K562 (cell line): ENCODE results near the gene MS4A5. TPM values are rescaled to one million over a fixed set of nuclear protein-coding genes. Genes with fewer than 3 reads are reported as not detected.

Experiments used
- ATAC-seq: fragments of 200-7000 bp; cut with Tn5 transposase; 3 replicates; pipeline ENCODE4 v1.9.1; 2020; ENCODE audit warnings: moderate library complexity
- BruUV-seq: library from RNA; stranded (reverse); fragments of 400-500 nt; replicated peaks from 2 replicates; lab custom pipeline; 2021; lab: Mats Ljungman, UMichigan
- CTCF ChIA-PET: fragments of 300-600 bp; formaldehyde crosslinking; extraction: SDS; loops from one replicate; lab custom pipeline; 2021; ENCODE audit warnings: low intra/inter-chr PET ratio; lab: Yijun Ruan, JAX
- POLR2A ChIA-PET: fragments of 300-600, 350-650 bp; sonication (Branson Sonifier 250); formaldehyde crosslinking; extraction: SDS; loops from one replicate; lab custom pipeline; 2021; ENCODE audit warnings: antibody characterized with exemption, inconsistent platforms; lab: Yijun Ruan, JAX
- DNase-seq, 4 experiments: peaks; one replicate each; pipeline versions ENCODE4 v3.0.0 to v3.0.0-alpha.2; 2011 to 2018; ENCODE audit warnings: low spot score in 3 of 4, mixed read lengths in 3 of 4; ENCODE audit errors: extremely low read depth in 1 of 4
- FAIRE-seq: peaks from 2 replicates; lab custom pipeline; 2011; peaks lifted over from hg19 to GRCh38; lab: Jason Lieb, UNC
- H2AFZ ChIP-seq: 2 replicates; pipeline ENCODE4 v1.6.0; 2011; ENCODE audit warnings: low read depth, low read length, control low read depth, inconsistent platforms
- H3K27ac ChIP-seq: fragments of 200-600 bp; 3 replicates; pipeline ENCODE4 v1.8.0; 2011; ENCODE audit warnings: low read depth, mild to moderate bottlenecking, control low read depth, inconsistent platforms, low read length, moderate library complexity, mixed read lengths; ENCODE audit errors: extremely low read depth
- H3K27me3 ChIP-seq, 2 experiments: fragments of 300-600 bp in 1 of 2; 2 replicates in 1 of 2; 3 replicates in 1 of 2; pipeline versions ENCODE4 v1.6.0 to v1.8.0; 2011; ENCODE audit warnings: inconsistent platforms in 2 of 2, low read length in 2 of 2, mild to moderate bottlenecking in 1 of 2, mixed read lengths in 1 of 2, moderate library complexity in 1 of 2; ENCODE audit not compliant: control insufficient read depth in 2 of 2, insufficient read depth in 2 of 2
- H3K36me3 ChIP-seq: fragments of 300-600 bp; 3 replicates; pipeline ENCODE4 v1.8.0; 2011; ENCODE audit warnings: mild to moderate bottlenecking, low read length, inconsistent platforms; ENCODE audit not compliant: control insufficient read depth, insufficient read depth
- H3K4me1 ChIP-seq, 2 experiments: fragments of 200-600 bp in 1 of 2; replicated peaks in 1 of 2; 2 replicates in 1 of 2; 3 replicates in 1 of 2; pipeline versions ENCODE4 v1.5.1 to v1.8.0; 2011; ENCODE audit warnings: inconsistent platforms in 2 of 2, low read length in 2 of 2, mild to moderate bottlenecking in 1 of 2, mixed read lengths in 1 of 2, moderate library complexity in 1 of 2; ENCODE audit not compliant: control insufficient read depth in 2 of 2, insufficient read depth in 2 of 2
- H3K4me2 ChIP-seq: 2 replicates; pipeline ENCODE4 v1.6.1; 2011; ENCODE audit warnings: low read length, control low read depth, inconsistent platforms, mixed read lengths; ENCODE audit not compliant: insufficient read depth
- H3K4me3 ChIP-seq: fragments of 200-600 bp; sonication (generic), shearing (Covaris generic); 2 replicates; pipeline ENCODE4 v1.5.1; 2016; ENCODE audit warnings: control low read depth, inconsistent platforms
- H3K79me2 ChIP-seq: fragments of 200-600 bp; 3 replicates; pipeline ENCODE4 v1.8.0; 2011; ENCODE audit warnings: low read length, inconsistent platforms; ENCODE audit not compliant: control insufficient read depth, insufficient read depth
- H3K9ac ChIP-seq, 2 experiments: 2 replicates each; pipeline versions ENCODE4 v1.6.0 to v1.6.1; 2011; ENCODE audit warnings: low read depth in 2 of 2, low read length in 2 of 2, control low read depth in 1 of 2, inconsistent platforms in 1 of 2, mild to moderate bottlenecking in 1 of 2, mixed read lengths in 1 of 2; ENCODE audit not compliant: insufficient read depth in 1 of 2
- H3K9me1 ChIP-seq: one replicate; pipeline ENCODE4 v1.6.0; 2011; ENCODE audit warnings: inconsistent platforms, mild to moderate bottlenecking, low read length, moderate library complexity; ENCODE audit not compliant: control insufficient read depth, insufficient read depth
- H3K9me3 ChIP-seq: replicated peaks from 2 replicates; pipeline ENCODE4 v1.5.1; 2011; ENCODE audit warnings: low read depth, low read length, inconsistent platforms; ENCODE audit not compliant: control insufficient read depth, insufficient read depth
- H4K20me1 ChIP-seq: replicated peaks from 2 replicates; pipeline ENCODE4 v1.6.1; 2011; ENCODE audit warnings: low read length, inconsistent platforms, mixed read lengths; ENCODE audit not compliant: control insufficient read depth, insufficient read depth
- BHLHE40 ChIP-seq: IDR thresholded peaks from 2 replicates; pipeline ENCODE4 v1.6.1; 2011; ENCODE audit warnings: low read length, improper control_type of control experiment
- KAT7 ChIP-seq: sonication (generic); formaldehyde crosslinking; IDR thresholded peaks from 2 replicates; pipeline ENCODE4 v1.8.0; 2022; ENCODE audit warnings: missing genetic modification reagents, mild to moderate bottlenecking, borderline replicate concordance
- KDM4B ChIP-seq, 2 experiments: fragments of 450-650 bp in 1 of 2; sonication (generic) in 1 of 2; IDR thresholded peaks; 2 replicates each; pipeline ENCODE4 v1.6.1; 2016 to 2017; ENCODE audit warnings: borderline replicate concordance in 2 of 2, antibody characterized with exemption in 1 of 2, low read depth in 1 of 2, mild to moderate bottlenecking in 1 of 2
- NCOR1 ChIP-seq: fragments of 450-650 bp; IDR thresholded peaks from 2 replicates; pipeline ENCODE4 v1.6.1; 2016; ENCODE audit warnings: mild to moderate bottlenecking, moderate library complexity
- NFIX ChIP-seq: fragments of 250-450 bp; sonication (Bioruptor Pico); IDR thresholded peaks from 2 replicates; pipeline ENCODE4 v1.4.0; 2020; ENCODE audit warnings: low read depth, mild to moderate bottlenecking, moderate library complexity
- PCBP2 ChIP-seq: fragments of 200-400 bp; formaldehyde crosslinking; IDR thresholded peaks from 2 replicates; pipeline ENCODE4 v1.6.1; 2018; ENCODE audit warnings: low read length, low read depth, mild to moderate bottlenecking, moderate library complexity; ENCODE audit not compliant: poor library complexity, severe bottlenecking
- SIX5 ChIP-seq, 2 experiments: IDR thresholded peaks; 2 replicates each; pipeline ENCODE4 v1.6.1; 2011; ENCODE audit warnings: low read length in 2 of 2, borderline replicate concordance in 1 of 2, low read depth in 1 of 2, mild to moderate bottlenecking in 1 of 2, moderate library complexity in 1 of 2; ENCODE audit not compliant: insufficient read depth in 1 of 2
- TCF7 ChIP-seq: sonication (generic); IDR thresholded peaks from 2 replicates; pipeline ENCODE4 v1.6.1; 2016; ENCODE audit warnings: antibody characterized with exemption, borderline replicate concordance
- ZNF134 ChIP-seq: fragments of 250-450 bp; sonication (Bioruptor Pico); conservative IDR thresholded peaks from 2 replicates; pipeline ENCODE4 v1.4.0; 2020
- ZSCAN32 ChIP-seq: fragments of 450-650 bp; formaldehyde crosslinking; IDR thresholded peaks from 2 replicates; pipeline ENCODE4 v1.4.0; 2020; ENCODE audit warnings: mild to moderate bottlenecking, moderate library complexity
- WGBS: fragments of 100-300 bp; shearing (Covaris generic); methylation state at CpG from one replicate; pipeline ENCODE4 v1.1.6; 2016; ENCODE audit warnings: low coverage, mixed read lengths; ENCODE audit not compliant: insufficient coverage; ENCODE audit errors: missing lambda C conversion rate; 5-methylcytosine and 5-hydroxymethylcytosine counted together
- in situ Hi-C: fragments of 300-500 bp; cut with MboI; formaldehyde crosslinking; loops from 4 replicates; pipeline ENCODE4 v1.15.0; 2018; ENCODE audit warnings: inconsistent platforms, mixed read lengths
- intact Hi-C: fragments of 100-400 bp; cut with micrococcal nuclease; formaldehyde crosslinking; loops from 2 replicates; pipeline ENCODE4 v1.14.2; 2022
- polyA plus RNA-seq, 8 experiments: library from polyadenylated mRNA; depleted of rRNA in 4 of 8; stranded (reverse) in 5 of 8; unstranded in 3 of 8; fragments of >200 nt; fragmentation: Nextera tagmentation in 2 of 8; fragmentation: Illumina TruSeq in 1 of 8; extraction: Ambion mirVana in 2 of 8; extraction: Trizol in 1 of 8; gene quantifications; 2 replicates each; pipeline versions ENCODE4 v1.2.1 to v1.2.3, GENCODE V29; 2011 to 2014; ENCODE audit warnings: inconsistent platforms in 1 of 8, missing spikeins in 1 of 8
- total RNA-seq, 7 experiments: library from RNA; depleted of rRNA in 6 of 7; stranded (reverse); fragments of >200 nt in 6 of 7; fragmentation: Illumina TruSeq in 2 of 7; extraction: Trizol in 2 of 7; gene quantifications; 2 replicates each; pipeline versions ENCODE4 v1.2.1 to v1.2.3, GENCODE V29; 2011 to 2021; ENCODE audit warnings: low replicate concordance in 1 of 7
- TF ChIP-seq, protein P1 (sequence below): fragments of 250-450 bp; sonication (Bioruptor Pico); IDR thresholded peaks from 2 replicates; pipeline ENCODE4 v1.5.1; 2021; ENCODE audit warnings: mild to moderate bottlenecking
- TF ChIP-seq, protein P2 (sequence below): fragments of 200-800 bp; sonication (Bioruptor generic); IDR thresholded peaks from 2 replicates; pipeline ENCODE4 v1.6.1; 2017; ENCODE audit warnings: missing genetic modification characterization, missing compliant biosample characterization

The MS4A5 gene
- total and polyA plus RNA-seq, 9 of the 15 experiments (the other 6 are each of a cell fraction or from before 2014, with no cell fraction given): not detected

DNA sequence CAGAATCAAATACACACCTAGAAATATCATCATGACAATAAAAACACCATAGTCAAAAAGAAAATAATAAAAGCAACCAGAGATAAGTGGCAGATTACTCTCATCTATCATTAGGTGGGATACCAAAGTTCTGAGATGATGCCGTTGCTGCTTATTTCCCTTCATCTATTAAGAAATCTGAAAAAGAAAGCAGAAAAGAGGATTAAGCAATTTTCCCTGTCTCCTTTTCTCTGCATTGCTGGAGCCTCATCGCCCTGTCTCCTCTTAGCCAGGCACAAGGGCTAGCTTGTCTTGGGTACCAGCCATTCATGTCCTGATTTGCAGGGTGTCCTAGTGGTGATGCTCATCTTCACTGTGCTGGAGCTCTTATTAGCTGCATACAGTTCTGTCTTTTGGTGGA lies 37.0 kb upstream of the MS4A5 start (continued):
- TF ChIP-seq SIX5 (IDR thresholded peaks at IDR 0.05; ENCODE audit: borderline replicate concordance in 1 of 2, insufficient read depth in 1 of 2, low read depth in 1 of 2, low read length in 2 of 2) (no peak), ZSCAN32 (CRISPR knock-in tag) (no peak)
- TF ChIP-seq, all 486 proteins: peak for 0

DNA sequence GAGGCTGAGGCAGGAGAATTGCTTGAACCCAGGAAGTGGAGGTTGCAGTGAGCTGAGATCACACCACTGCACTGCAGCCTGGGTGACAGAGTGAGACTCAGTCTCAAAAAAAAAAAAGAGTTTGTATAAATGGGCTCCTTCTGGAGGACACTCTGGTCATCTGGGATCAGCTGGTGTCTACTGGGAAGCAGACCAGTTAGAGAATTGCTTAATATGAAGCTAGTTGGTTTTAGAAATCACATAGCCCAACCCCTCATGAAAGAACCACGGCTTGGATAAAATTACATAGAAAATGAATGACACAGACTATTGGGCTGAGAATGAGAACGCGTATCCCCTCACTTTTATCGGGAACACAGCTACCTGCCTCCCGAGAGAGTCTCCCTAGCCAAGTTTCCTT lies 36.4 kb upstream of the MS4A5 start:
- H3K4me2 ChIP-seq: no peak overlapping the region
- POLR2A ChIA-PET: interaction anchor here (0.7 kb wide), 1 partner anchor 697 kb away, joined by 3 read pairs; no protein-coding TSS in a partner anchor
- TF ChIP-seq BHLHE40 (no peak), ZNF134 (CRISPR knock-in tag) (no peak), NCOR1 (no peak), TCF7 (no peak), PCBP2 (no peak), KDM4B (IDR thresholded peaks at IDR 0.05; ENCODE audit: borderline replicate concordance in 2 of 2, low read depth in 1 of 2) (no peak), NFIX (CRISPR knock-in tag) (no peak), SIX5 (IDR thresholded peaks at IDR 0.05; ENCODE audit: borderline replicate concordance in 1 of 2, insufficient read depth in 1 of 2, low read depth in 1 of 2, low read length in 2 of 2) (no peak), KAT7 (CRISPR knock-in tag) (no peak)
- TF ChIP-seq, protein P1, sequence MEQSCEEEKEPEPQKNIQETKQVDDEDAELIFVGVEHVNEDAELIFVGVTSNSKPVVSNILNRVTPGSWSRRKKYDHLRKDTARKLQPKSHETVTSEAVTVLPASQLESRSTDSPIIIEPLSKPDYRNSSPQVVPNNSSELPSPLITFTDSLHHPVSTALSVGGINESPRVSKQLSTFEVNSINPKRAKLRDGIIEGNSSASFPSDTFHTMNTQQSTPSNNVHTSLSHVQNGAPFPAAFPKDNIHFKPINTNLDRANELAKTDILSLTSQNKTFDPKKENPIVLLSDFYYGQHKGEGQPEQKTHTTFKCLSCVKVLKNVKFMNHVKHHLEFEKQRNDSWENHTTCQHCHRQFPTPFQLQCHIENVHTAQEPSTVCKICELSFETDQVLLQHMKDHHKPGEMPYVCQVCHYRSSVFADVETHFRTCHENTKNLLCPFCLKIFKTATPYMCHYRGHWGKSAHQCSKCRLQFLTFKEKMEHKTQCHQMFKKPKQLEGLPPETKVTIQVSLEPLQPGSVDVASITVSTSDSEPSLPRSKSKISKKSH (CRISPR knock-in tag): no peak
- TF ChIP-seq, protein P2, sequence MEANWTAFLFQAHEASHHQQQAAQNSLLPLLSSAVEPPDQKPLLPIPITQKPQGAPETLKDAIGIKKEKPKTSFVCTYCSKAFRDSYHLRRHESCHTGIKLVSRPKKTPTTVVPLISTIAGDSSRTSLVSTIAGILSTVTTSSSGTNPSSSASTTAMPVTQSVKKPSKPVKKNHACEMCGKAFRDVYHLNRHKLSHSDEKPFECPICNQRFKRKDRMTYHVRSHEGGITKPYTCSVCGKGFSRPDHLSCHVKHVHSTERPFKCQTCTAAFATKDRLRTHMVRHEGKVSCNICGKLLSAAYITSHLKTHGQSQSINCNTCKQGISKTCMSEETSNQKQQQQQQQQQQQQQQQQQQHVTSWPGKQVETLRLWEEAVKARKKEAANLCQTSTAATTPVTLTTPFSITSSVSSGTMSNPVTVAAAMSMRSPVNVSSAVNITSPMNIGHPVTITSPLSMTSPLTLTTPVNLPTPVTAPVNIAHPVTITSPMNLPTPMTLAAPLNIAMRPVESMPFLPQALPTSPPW (CRISPR knock-in tag): no peak
- H3K27me3 ChIP-seq: no peaks in the 10 kb centered on the region
- in situ Hi-C loops: no loop called here
- H3K9ac ChIP-seq: no peak overlapping the region
- ATAC-seq (no peak), FAIRE-seq (no peak), DNase-seq (no peak)
- CTCF ChIA-PET: no interaction called here
- no peaks in the 10 kb centered on the region for H3K36me3 ChIP-seq
- 2% methylated on average over 5 of the region's 5 CpGs for WGBS
- H3K4me1 ChIP-seq: no peaks in the 10 kb centered on the region
- no peaks in the 10 kb centered on the region for H3K9me1 ChIP-seq
- H3K79me2 ChIP-seq: no peaks in the 10 kb centered on the region
- no peak overlapping the region for H3K27ac ChIP-seq
- H3K4me3 ChIP-seq: no peak overlapping the region
- H3K9me3 ChIP-seq: no peaks in the 10 kb centered on the region
- H4K20me1 ChIP-seq: no peaks in the 10 kb centered on the region
- no TSS peak for BruUV-seq
- no peak overlapping the region for H2AFZ ChIP-seq
- intact Hi-C loops: no loop called here
